GM21381 (cell line): ENCODE results near the gene AUTS2.

Experiments
- ATAC-seq: cut with Tn5 transposase; IDR thresholded peaks from one replicate; pipeline ENCODE4 v1.9.1; 2021; ENCODE audit warnings: mild to moderate bottlenecking, moderate library complexity; ENCODE audit not compliant: unreplicated experiment

AUTS2 gene

GRCh38 chr7:70598976-70599375 lies 1000.7 kb downstream of the AUTS2 start:
- ATAC-seq: no peak

- no peak for ATAC-seq
These were observed 1001.3 kb downstream of the AUTS2 start for GRCh38 chr7:70599446-70600190.

- ATAC-seq: no peak
These were observed 1002.7 kb downstream of the AUTS2 start for GRCh38 chr7:70600993-70601392.

GRCh38 chr7:70602117-70602516 lies 1003.8 kb downstream of the AUTS2 start:
- no peak for ATAC-seq

GRCh38 chr7:70607281-70607680 lies 1009.0 kb downstream of the AUTS2 start:
- ATAC-seq: no peak

GRCh38 chr7:70607759-70608158 lies 1009.5 kb downstream of the AUTS2 start:
- ATAC-seq: no peak

GRCh38 chr7:70608229-70608628 lies 1010.0 kb downstream of the AUTS2 start:
- ATAC-seq: no peak

GRCh38 chr7:70612811-70613210 lies 1014.5 kb downstream of the AUTS2 start:
- no peak for ATAC-seq

- no peak for ATAC-seq
These were observed 1016.2 kb downstream of the AUTS2 start for GRCh38 chr7:70614237-70615045.

- ATAC-seq: no peak
These were observed 1016.9 kb downstream of the AUTS2 start for GRCh38 chr7:70615066-70615606.

- ATAC-seq: no peak
These were observed 1017.9 kb downstream of the AUTS2 start for GRCh38 chr7:70616211-70616610.

GRCh38 chr7:70616821-70617220 lies 1018.5 kb downstream of the AUTS2 start:
- no peak for ATAC-seq

- ATAC-seq: no peak
These were observed 1019.8 kb downstream of the AUTS2 start for GRCh38 chr7:70618020-70618551.

GRCh38 chr7:70619130-70619529 lies 1020.9 kb downstream of the AUTS2 start:
- no peak for ATAC-seq

GRCh38 chr7:70619659-70620058 lies 1021.4 kb downstream of the AUTS2 start:
- ATAC-seq: no peak

- ATAC-seq: no peak
These were observed 1022.2 kb downstream of the AUTS2 start for GRCh38 chr7:70620333-70621055.

GRCh38 chr7:70621954-70622600 lies 1023.8 kb downstream of the AUTS2 start:
- ATAC-seq: no peak

GRCh38 chr7:70622936-70623335 lies 1024.7 kb downstream of the AUTS2 start:
- no peak for ATAC-seq

GRCh38 chr7:70624500-70625103 lies 1026.3 kb downstream of the AUTS2 start:
- ATAC-seq: no peak

GRCh38 chr7:70627461-70627860 lies 1029.2 kb downstream of the AUTS2 start:
- ATAC-seq: no peak
